Activated CD4-positive, CD25-positive, alpha-beta regulatory T cell (primary cell): ENCODE measurements around the gene LNPK.
"Not testable (repeated sequence)": the region's sequence is repeated elsewhere in the genome, so short reads cannot be mapped to it uniquely, and the experiment has no call there.

ENCODE experiments used
- DNase-seq, 4 experiments: peaks; one replicate each; lab custom pipeline; 2025; lab: John Stamatoyannopoulos, UW

LNPK gene

DNA sequence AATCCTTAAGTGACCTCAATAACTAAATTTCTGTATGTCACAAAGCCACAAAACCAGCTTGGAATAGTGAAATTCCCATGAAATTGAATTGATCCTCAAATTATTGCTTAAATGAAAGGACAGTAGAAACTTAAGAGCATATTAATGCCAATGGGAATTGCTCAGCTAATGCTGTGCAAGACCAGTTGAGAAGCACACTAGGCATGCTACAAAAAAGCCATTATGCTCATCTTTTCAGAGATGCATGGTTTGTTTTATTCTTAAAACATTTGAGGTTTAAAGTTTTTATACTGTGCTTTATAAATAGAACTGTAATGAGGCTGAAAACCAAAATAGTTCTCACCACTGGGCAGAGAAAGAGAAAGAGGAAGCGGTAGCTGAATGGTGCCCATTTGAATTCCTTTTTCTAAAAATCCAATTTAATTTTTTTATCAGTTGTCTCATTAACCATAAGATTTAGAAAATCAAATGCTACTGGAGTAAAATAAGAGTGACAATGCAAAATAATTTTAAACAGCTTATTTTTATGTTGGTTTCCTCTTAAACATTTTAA, 98.6 kb downstream of the LNPK start:
- no peak for DNase-seq

DNA sequence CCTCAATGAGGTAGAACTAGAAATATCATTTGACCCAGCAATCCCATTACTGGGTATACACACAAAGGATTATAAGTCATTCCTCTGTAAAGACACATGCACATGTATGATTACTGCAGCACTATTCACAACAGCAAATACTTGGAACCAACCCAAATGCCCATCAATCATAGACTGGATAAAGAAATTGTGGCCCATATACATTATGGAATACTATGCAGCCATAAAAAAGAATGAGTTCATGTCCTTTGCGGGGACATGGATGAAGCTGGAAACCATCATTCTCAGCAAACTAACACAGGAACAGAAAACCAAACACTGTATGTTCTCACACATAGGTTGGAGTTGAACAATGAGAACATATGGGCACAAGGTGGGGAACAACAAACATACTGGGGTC, 106.1 kb downstream of the LNPK start:
- not testable (repeated sequence) for DNase-seq

DNA sequence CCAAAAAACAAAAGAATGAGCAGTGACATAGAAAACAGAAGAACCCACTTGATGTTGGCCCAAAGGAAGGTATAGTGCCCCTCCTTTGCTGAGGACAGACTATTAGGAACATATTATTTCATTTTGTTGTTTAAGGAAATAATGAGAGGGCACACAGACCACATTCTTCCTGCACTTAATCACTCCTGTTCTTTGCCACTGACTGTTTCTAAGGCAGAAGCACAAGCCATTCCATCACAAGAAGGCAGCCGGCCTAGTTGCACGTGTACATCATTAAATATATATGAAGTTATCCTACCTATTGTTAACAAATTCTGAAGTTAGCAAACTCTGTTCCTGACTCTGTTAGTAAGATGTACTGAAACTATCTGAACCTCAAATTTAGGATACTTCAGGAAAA, 110.0 kb downstream of the LNPK start:
- DNase-seq: no peak

DNA sequence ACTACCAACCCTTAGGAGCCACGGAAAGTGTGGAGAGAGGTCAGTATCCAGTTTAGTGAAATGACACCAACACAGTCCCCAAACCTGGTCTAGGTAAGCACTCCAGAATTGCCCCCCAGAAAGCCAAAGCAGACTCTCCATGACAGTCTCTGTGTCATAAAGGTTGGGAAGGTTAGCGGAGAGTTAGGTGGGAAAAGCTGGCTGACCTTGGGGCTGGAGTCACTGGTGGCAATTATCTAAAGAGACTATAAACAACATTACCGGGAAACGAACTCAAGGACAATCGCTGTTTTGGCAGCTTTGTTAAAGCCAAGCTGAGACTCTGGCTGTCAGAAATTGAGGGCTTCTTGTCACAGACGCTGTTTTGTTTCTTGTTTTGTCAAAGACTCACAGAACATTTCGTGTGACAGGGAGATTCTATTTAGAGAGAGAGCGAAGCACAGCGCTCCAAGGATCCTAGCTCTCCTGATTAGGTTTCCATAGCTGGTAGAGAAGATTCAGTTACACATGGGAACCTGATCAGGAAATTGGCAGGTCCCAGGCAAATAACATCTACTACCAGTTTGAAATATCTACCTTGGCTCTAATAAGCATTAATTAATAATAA, 111.3 kb downstream of the LNPK start:
- DNase-seq: no peak

DNA sequence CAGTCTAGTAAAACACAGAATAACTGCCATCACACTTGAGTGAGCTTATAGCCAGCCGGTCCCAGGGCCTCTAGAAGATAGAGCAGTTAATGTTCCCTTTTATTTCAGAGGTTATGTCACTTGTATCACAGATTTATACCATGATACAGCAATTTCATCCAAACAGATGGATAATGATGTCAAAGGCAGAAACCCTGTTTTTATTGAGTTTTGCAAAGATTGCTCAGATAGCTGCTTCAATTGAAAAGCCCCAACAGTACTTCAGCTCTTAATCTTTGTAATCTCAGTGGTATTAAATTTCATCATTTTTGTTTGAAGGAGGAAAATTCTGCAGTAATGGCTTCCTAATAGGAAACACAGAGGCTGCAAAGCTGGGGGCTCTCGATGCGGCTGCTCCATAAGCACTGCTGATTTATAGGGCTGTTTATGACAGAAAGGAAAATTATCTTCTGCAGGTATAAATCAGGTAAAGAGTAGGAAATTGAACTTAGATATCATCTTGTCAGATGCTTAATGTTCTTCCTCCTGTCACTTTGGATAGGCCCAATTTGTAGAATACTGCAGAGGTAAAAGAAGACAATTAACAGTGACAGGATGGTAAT, 112.3 kb downstream of the LNPK start:
- DNase-seq: no peak

DNA sequence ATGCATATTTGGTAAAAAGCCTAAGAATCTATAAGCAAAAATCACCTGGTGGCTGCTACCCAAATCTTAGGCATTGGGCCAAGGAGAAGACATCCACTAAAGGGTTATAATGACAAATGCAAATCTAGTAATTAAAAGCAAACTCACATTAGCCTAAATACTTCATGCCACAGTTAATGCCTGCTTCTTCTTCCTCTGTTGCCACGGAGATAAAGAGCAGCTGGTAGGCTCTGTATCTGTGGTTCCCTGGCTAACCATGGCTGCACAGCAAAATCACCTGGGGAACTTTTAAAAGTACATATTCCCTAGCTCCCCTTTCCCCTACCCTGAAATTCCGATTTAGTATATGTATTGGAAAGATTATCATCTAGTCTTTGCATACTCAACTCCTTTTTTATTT, 114.3 kb downstream of the LNPK start:
- DNase-seq: no peak

DNA sequence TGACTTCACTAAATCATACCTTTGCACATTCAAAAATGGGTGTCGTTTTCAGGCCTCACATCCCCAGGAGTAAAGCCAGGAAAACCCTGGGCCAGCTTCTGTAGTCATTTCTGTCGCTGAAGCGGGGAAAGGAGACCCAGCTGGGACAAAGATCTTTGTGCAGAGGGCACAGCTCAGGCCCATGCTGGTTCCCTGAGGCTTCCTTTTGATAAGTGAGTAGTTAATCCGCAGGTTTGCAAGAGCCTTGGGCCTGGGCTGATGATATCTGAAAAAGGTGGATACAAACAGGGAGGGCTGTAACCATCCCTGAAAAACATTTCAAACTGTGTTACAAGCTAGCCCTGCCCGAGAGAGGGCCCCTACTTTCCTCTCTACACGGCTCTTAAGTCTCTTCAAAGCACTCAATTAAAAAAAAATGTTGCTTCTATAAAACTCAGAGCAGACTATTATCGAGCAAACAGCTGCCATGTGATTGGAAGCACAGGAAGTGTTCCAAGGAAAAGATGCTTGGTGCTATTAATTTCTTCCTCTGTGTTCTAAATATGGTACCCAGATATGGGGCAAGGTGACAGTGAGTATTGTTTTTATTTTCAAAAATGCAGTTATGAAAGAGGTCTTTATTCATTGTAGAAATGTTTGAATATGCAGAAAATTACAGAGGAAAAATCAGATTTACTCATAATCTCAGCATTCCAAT, 117.2 kb downstream of the LNPK start:
- DNase-seq: no peak

DNA sequence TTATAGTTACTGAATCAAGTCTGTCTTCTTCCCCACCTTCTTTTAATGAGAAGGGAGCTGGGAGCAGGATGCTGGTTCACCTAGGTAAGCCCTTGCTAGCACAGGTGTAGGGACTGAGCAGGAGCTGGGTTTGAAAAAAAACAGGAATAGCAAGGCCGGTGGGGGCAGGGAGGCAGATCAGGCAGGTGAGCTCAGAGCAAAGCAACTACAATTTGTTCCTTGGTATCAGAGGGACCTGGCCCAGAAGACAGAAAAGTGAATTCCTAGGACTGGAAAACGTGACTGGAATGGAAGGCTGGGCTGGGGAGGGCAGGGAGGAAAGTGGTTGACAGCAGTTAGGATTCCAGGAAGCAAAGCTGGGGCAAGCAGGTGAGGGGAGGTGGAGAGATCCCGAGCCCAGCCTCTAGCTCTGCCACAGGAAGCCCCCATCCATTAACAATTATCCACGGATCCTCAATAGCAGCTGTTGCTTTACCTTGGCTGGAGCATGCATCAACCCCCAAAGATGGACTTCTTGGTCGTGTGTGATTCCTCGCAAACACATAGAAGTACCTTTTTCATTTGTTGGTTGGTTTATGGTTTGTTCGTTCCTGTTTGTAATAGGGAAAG, 118.4 kb downstream of the LNPK start:
- no peak for DNase-seq

DNA sequence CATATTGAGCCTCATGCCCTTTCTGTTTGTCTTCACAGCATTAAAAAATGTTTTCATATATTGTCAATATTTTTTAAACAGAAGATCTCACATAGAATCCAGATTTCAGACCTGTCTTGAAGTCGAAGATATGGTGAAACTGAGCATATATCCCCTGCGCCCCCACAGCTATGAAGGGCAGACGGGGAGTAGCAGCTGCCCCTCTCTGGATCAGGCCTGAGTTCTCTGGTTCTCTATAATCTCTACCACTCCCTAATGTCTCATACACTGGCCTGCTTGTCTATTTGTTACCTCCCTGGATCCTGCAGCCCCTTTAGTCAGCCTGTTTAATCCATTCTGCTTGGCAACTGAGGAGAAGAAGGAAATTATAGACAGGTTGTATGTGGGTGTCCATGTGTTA, 122.4 kb downstream of the LNPK start:
- no peak for DNase-seq

DNA sequence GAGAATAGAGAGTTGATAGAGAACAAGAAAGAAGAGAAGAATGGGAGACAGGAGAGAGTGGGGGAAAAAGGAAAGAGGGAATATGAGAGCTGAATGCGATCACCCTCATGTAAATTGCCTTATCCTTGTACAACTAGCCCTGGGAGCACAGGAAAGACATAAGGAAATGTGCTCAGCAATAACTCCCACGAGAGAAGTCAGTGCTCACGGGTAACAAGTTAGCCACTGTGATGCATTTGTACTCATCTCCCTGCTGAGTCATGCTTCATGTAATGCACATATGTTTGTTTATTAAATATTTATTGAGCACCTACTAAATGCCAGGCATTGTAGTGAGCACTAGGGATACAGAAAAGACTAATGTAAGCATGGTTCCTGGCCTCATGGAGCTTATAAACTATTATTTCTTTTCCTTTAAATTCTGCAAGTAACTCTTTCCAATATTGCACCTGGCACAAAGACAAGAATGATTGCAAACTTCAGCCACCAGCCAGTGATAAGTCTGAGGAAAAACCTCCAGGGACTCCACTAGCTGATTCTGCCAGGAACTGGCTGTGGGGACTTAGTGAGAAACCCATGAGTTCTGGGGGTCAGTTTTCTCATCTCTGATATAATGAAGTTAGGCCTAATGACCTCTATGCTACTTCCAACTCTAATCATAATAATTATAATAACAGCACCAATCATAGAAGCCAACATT, 124.1 kb downstream of the LNPK start:
- no peak for DNase-seq

DNA sequence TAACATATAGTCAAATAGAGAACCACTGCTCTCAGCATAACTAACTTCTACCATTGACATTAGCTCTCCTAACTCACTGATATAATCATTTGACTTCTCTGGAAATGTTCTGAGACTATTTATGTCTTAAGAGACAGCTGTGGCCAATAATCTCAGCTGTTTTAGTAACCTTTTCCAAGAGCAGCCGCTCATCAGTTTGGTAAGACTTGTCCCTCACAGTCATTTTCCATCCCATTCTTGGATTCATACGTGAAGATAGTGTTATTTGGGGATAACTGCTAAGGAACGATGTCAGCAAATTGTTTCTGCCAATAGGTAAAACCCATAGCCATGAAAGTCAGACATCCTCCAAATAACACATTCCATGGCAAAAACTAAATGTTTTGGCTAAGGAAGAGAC, 127.8 kb downstream of the LNPK start:
- no peak for DNase-seq
